GM12801 (cell line): ENCODE measurements around the gene HOXB8.

ENCODE experiments used
- TF ChIP-seq, protein P1 (sequence below): IDR thresholded peaks from one replicate; pipeline ENCODE4 v1.5.1; 2011; ENCODE audit warnings: control low read depth; ENCODE audit not compliant: insufficient read length; ENCODE audit errors: extremely low read depth

Gene HOXB8

DNA sequence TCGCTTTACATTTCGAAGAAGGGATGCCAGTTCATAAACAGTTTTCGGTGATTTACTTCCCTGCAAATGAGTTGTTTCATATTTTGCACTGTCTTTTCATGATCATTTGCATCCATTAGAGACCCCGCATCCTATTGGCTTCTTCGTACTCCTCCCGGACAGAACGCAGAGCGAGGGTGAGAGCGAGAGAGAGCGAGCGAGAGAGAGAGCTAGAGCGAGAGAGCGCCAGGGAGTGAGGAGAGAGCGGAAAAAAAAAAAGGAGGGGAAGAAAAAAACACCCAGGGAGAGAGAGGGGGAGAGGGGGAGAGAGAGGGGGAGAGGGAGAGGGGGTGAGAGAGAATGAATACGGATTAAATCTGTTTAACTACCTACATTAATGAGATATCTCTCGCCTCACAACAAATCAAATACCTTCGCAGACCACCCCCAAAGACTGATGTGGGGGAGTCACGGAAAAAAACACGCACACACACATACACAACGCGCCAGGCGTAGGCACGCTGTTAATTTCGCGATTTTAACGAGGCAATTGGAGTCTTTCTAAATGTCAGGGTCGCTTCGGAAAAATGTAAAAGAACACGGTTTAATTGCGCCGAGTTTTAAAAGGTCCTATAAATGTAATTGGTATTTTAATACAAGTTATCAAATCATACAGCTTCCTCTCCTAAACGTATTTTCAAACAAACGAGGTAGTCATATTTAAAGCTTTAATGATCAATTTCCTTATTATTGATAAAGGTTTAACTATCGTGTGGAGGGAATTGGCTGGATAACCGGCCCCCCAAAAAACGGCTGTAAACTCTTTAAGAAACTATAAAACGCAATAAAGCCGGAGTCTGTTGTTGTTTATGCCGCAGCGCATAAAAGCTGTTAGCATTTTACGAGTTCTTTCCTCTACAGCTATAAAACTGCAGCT is at the start of gene HOXB8:
TSS of gene HOXB8 (minus strand) at position 246 of the 916 bp plus-strand sequence. CDS start 588 bp downstream, outside the sequence.
- TF ChIP-seq, protein P1, sequence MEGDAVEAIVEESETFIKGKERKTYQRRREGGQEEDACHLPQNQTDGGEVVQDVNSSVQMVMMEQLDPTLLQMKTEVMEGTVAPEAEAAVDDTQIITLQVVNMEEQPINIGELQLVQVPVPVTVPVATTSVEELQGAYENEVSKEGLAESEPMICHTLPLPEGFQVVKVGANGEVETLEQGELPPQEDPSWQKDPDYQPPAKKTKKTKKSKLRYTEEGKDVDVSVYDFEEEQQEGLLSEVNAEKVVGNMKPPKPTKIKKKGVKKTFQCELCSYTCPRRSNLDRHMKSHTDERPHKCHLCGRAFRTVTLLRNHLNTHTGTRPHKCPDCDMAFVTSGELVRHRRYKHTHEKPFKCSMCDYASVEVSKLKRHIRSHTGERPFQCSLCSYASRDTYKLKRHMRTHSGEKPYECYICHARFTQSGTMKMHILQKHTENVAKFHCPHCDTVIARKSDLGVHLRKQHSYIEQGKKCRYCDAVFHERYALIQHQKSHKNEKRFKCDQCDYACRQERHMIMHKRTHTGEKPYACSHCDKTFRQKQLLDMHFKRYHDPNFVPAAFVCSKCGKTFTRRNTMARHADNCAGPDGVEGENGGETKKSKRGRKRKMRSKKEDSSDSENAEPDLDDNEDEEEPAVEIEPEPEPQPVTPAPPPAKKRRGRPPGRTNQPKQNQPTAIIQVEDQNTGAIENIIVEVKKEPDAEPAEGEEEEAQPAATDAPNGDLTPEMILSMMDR: no peak

DNA sequence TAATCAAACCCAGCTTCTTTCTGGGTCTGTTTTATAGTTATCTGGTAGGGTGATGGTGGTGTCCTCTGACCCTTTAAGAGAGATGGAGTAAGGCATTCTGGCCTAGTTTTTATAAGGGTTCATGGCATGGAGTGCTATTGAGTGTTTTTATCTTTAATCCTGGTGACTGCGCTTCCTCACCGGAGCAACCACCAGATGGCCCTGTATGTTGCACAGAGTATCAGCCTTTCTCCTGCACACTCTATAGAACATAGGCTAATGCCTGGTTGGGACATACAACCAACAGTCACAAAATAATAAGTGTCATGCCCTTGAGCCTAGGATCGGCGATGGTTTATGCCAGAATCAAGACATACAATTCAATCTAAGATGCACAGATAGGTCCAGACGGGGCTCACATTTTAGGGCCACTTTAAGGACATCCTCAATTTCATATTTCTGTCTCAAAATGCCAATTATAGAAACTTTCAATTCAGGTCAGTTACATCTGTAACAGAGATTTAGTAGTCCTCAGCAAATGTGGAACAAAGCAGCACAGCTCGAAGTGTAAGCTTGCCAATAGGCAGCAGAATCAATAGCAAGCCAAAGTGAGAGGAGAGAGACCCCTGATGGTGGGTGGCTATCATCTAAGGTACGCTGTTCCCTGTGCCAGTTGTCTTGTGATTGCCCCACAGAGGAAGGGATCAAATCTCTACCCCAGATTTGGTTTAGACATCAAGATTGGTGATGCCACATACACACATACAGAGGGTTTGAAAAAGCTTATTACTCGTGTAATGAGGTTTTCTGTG is 48.2 kb upstream of the HOXB8 start:
- TF ChIP-seq, protein P1: no peak

DNA sequence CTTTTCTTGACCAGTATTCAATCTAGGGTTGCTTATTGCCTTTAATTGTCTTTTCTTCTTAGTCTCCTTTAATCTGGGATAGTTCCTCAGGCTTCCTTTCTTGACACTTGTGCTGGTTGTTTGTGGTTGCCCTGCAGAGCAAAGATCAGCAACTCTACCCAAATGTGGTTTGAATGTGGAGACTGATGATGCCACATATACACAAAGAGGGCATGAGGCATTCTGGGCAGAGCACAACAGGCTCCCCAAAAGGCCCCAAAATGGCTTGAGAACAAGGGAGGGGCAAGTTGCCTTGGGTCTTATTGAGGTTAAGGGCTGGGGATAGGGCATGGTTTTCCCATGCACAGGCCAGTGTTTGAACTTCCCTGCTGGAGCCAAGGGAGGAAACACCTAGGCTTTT is 40.8 kb upstream of the HOXB8 start:
- TF ChIP-seq, protein P1: no peak

DNA sequence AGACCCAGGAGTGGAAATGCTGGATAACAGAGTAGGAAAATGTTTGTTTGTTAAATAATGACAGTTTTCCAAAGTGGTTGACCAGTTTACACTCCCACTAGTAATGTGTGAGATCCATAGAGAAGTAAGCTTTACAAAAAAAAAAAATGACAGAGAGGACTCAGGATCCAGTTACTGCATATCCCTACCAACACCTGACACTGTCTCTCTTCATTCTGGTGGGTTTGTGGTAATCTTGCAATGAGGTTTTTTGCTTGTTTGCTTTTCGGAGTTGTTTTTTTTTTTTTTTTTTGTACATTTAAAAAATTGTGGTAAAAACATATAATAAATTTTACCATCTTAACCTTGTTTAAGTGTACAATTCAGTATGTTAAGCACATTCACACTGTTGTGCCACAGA is 34.6 kb upstream of the HOXB8 start:
- TF ChIP-seq, protein P1: no peak

DNA sequence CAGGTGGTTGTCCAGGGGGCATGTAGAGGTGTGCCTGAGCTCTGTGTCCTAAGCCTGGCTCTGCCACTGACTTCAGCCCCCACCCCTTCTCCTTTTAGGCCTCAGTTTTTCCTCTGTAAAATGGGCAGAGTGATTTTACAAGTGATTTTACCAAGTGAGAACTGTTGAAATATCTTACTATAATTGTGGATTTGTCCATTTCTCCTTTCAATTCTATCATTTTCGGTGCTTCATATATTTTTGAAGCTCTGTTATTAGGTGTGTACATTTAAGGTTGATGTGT is 32.8 kb upstream of the HOXB8 start:
- TF ChIP-seq, protein P1: no peak

DNA sequence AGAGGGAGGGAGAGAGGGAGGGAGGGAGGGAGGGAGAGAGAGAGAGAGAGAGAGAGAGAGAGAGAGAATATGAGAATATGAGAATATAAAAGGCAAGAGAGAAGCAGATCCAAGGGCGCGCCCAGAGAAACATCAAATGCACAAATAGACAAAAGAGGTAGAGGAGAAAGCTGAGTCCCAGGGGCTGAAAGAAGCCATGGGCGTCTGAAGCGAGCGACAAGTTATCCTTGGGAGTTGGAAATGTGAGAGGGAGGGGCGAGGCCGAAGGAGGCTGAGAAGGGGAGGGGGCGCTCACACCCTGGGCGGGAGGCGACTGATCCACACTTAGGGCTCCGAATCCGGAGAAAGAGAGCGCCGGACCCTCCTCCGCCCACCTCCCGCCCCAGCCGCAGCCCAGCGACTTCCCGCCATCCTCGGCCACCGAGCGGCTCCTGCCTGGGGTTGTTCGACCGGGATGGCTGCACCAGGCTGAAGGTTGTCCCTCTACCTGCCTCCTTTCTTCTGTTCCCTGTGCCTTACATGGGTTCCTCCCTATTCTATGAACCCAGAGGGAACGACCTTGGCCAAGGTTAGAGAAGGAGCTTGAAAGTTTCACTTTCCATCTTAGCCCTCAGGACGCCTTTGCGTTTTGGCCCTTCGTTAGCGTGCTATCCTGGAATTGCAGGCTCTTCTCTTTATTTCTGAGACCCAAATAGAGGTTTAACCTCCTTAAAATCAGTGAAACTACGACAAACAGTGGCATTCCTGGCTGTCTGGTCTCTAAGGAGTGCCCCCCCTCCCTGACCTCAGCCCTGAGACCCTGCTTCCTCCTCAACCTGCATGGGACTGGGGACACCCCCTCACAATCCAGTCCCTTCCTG is 32.2 kb upstream of the HOXB8 start:
- TF ChIP-seq, protein P1: no peak
